Keratinocyte (primary cell): Measurements from ENCODE around the gene ENTHD1. TPM values are rescaled to one million over a fixed set of nuclear protein-coding genes. Genes with fewer than 3 reads are reported as not detected.

Source experiments
- DNase-seq: peaks from one replicate; pipeline ENCODE4 v3.0.0-alpha.2; 2011; ENCODE audit warnings: low read depth, missing footprints, low spot score
- FAIRE-seq: peaks from 2 replicates; lab custom pipeline; 2011; peaks lifted over from hg19 to GRCh38; lab: Jason Lieb, UNC
- H2AFZ ChIP-seq: 2 replicates; pipeline ENCODE4 v1.6.0; 2012; ENCODE audit warnings: low read length, control low read depth, inconsistent platforms; ENCODE audit not compliant: control insufficient read depth
- H3K27ac ChIP-seq: 2 replicates; pipeline ENCODE4 v1.5.1; 2011; ENCODE audit warnings: low read length; ENCODE audit not compliant: control insufficient read depth, insufficient read depth
- H3K27me3 ChIP-seq: 3 replicates; pipeline ENCODE4 v1.6.0; 2011; ENCODE audit warnings: low read length; ENCODE audit not compliant: control insufficient read depth, insufficient read depth; ENCODE audit errors: extremely low read depth
- H3K36me3 ChIP-seq, 2 experiments: 2 replicates in 1 of 2; 3 replicates in 1 of 2; pipeline ENCODE4 v1.5.1; 2011; ENCODE audit warnings: low read length in 2 of 2, mild to moderate bottlenecking in 1 of 2; ENCODE audit not compliant: control insufficient read depth in 2 of 2, insufficient read depth in 2 of 2; ENCODE audit errors: extremely low read depth in 1 of 2
- H3K4me1 ChIP-seq: 3 replicates; pipeline ENCODE4 v1.5.1; 2011; ENCODE audit warnings: low read length; ENCODE audit not compliant: control insufficient read depth, insufficient read depth; ENCODE audit errors: extremely low read depth
- H3K4me2 ChIP-seq: 3 replicates; pipeline ENCODE4 v1.6.0; 2011; ENCODE audit warnings: low read depth, low read length; ENCODE audit not compliant: control insufficient read depth, insufficient read depth; ENCODE audit errors: extremely low read depth
- H3K4me3 ChIP-seq, 3 experiments: fragments of 200-600 bp in 1 of 3; sonication (generic) in 1 of 3; 2 replicates in 2 of 3; 3 replicates in 1 of 3; pipeline ENCODE4 v1.5.1; 2011 to 2016; ENCODE audit warnings: low read length in 3 of 3, mild to moderate bottlenecking in 3 of 3, control low read depth in 2 of 3, inconsistent platforms in 1 of 3, low read depth in 1 of 3, mixed read lengths in 1 of 3, mixed run types in 1 of 3, moderate library complexity in 1 of 3; ENCODE audit not compliant: control insufficient read depth in 2 of 3, insufficient read depth in 2 of 3; ENCODE audit errors: extremely low read depth in 1 of 3
- H3K79me2 ChIP-seq: 2 replicates; pipeline ENCODE4 v1.6.0; 2012; ENCODE audit warnings: low read length; ENCODE audit not compliant: control insufficient read depth, insufficient read depth
- H3K9ac ChIP-seq: 3 replicates; pipeline ENCODE4 v1.6.0; 2011; ENCODE audit warnings: low read length; ENCODE audit not compliant: control insufficient read depth, insufficient read depth; ENCODE audit errors: extremely low read depth
- H3K9me1 ChIP-seq: 3 replicates; pipeline ENCODE4 v1.6.0; 2011; ENCODE audit warnings: low read length; ENCODE audit not compliant: control insufficient read depth, insufficient read depth; ENCODE audit errors: extremely low read depth
- H3K9me3 ChIP-seq: 2 replicates; pipeline ENCODE4 v1.5.1; 2012; ENCODE audit warnings: low read depth, low read length; ENCODE audit not compliant: control insufficient read depth
- H4K20me1 ChIP-seq: 3 replicates; pipeline ENCODE4 v1.6.0; 2011; ENCODE audit warnings: low read length; ENCODE audit not compliant: control insufficient read depth, insufficient read depth; ENCODE audit errors: extremely low read depth
- CTCF ChIP-seq, 3 experiments: IDR thresholded peaks in 1 of 3; conservative IDR thresholded peaks in 1 of 3; optimal IDR thresholded peaks in 1 of 3; 2 replicates in 2 of 3; 3 replicates in 1 of 3; pipeline versions ENCODE3 to v1.5.1; 2011; ENCODE audit warnings: low read length in 3 of 3, mild to moderate bottlenecking in 3 of 3, moderate library complexity in 2 of 3, control low read depth in 1 of 3, inconsistent platforms in 1 of 3; ENCODE audit not compliant: insufficient read depth in 2 of 3; ENCODE audit errors: extremely low read depth in 1 of 3
- EZH2 ChIP-seq: IDR thresholded peaks from one replicate; pipeline ENCODE4 v1.6.1; 2012; ENCODE audit warnings: inconsistent platforms, mild to moderate bottlenecking, low read length, moderate library complexity
- dilution Hi-C: fragments of 300-500 bp; cut with MboI; formaldehyde crosslinking; loops from one replicate; pipeline ENCODE4 v1.7.0; 2020; ENCODE audit warnings: low sequenced_read_pairs; ENCODE audit not compliant: extremely low pct_ligation_motif_present
- polyA plus RNA-seq, 5 experiments: library from polyadenylated mRNA; depleted of rRNA in 3 of 5; stranded (reverse) in 3 of 5; stranded (forward) in 1 of 5; unstranded in 1 of 5; fragments of >200 nt; gene quantifications; 1 replicate in 1 of 5; 2 replicates in 3 of 5; 3 replicates in 1 of 5; pipeline versions ENCODE4 v1.2.1 to v1.2.3, GENCODE V29; 2011 to 2012; ENCODE audit warnings: missing spikeins in 2 of 5, low read depth in 1 of 5, low replicate concordance in 1 of 5

ENTHD1 gene
- polyA plus RNA-seq, 1 donor (not counting 4 experiments of a cell fraction or from before 2014, with no cell fraction given): not detected

DNA sequence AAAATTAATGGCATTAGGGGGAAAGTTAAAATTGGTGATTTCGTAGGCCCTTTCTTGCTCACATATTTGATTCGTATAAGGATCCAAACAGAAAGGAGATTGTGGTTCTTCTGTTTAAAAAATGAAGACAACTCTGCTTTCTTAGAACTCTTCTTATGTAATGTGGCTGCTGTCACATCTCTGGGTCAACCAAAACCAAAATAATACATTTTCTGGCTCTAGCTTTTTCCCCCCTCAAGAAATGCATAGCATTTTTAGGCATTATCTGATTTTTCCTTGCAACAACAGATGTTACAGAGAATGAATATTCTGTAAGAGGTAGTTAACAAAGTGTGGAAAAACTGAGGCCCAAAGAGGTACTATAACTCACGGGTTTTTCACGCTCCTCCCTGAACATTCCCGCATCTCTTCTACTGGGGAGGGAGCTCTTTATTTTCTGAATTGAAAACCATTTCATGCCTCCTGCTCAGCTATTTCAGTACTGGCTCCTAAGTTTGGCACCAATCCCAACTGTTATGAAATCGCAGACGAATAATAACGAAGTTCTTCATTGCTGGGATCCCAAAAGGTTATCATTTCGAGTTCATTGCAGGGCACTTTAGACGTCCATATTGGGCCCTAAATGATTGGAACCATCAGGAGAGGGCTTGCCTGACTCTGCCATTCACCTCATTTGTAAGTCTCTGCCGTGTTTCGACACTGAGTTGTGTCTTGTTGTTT lies 24.4 kb upstream of the ENTHD1 start:
- no peak for FAIRE-seq
- dilution Hi-C loops: no loop called here
- H3K27ac ChIP-seq: no peak overlapping the region

GRCh38 chr22:39917197-39917643 lies 23.7 kb upstream of the ENTHD1 start:
- DNase-seq: no peak
- Histone ChIP-seq H4K20me1 (no peaks in the 10 kb centered on the region), H3K27ac (no peak overlapping the region), H3K4me1 (no peaks in the 10 kb centered on the region), H3K27me3 (peaks cover 25% of the 10 kb centered on the region), H2AFZ (no peak overlapping the region), H3K4me2 (no peak overlapping the region), H3K36me3 (no peaks in the 10 kb centered on the region), H3K9me3 (no peaks in the 10 kb centered on the region), H3K9me1 (no peaks in the 10 kb centered on the region), H3K9ac (no peak overlapping the region), H3K4me3 (no peak overlapping the region), H3K79me2 (no peaks in the 10 kb centered on the region)
- no peak for FAIRE-seq
- dilution Hi-C loops: no loop called here
- no peak for TF ChIP-seq EZH2
- TF ChIP-seq CTCF (optimal IDR thresholded peaks at IDR 0.05 in 1 of 3, IDR thresholded peaks at IDR 0.05 in 1 of 3, conservative IDR thresholded peaks at IDR 0.05 in 1 of 3; ENCODE audit: extremely low read depth in 1 of 3, insufficient read depth in 2 of 3, low read length in 3 of 3): no peak

More for the DNA sequence above, 24.4 kb upstream of the ENTHD1 start:
- TF ChIP-seq EZH2 (no peak), CTCF (optimal IDR thresholded peaks at IDR 0.05 in 1 of 3, IDR thresholded peaks at IDR 0.05 in 1 of 3, conservative IDR thresholded peaks at IDR 0.05 in 1 of 3; ENCODE audit: extremely low read depth in 1 of 3, insufficient read depth in 2 of 3, low read length in 3 of 3) (no peak)
- no peaks in the 10 kb centered on the region for H3K36me3 ChIP-seq
- H3K79me2 ChIP-seq: no peaks in the 10 kb centered on the region
- no peaks in the 10 kb centered on the region for H4K20me1 ChIP-seq
- no peak overlapping the region for H3K9ac ChIP-seq
- no peaks in the 10 kb centered on the region for H3K9me3 ChIP-seq
- DNase-seq: no peak
- H3K27me3 ChIP-seq: peaks cover 20% of the 10 kb centered on the region
- H3K9me1 ChIP-seq: no peaks in the 10 kb centered on the region
- H3K4me3 ChIP-seq: no peak overlapping the region
- H2AFZ ChIP-seq: no peak overlapping the region
- H3K4me2 ChIP-seq: no peak overlapping the region
- H3K4me1 ChIP-seq: no peaks in the 10 kb centered on the region
